GM19193 (cell line): ENCODE results near the gene ST7.

ENCODE experiments used
- POLR2A ChIP-seq: IDR thresholded peaks from 4 replicates; pipeline ENCODE4 v1.6.1; 2011; ENCODE audit not compliant: insufficient read depth, insufficient read length; ENCODE audit errors: extremely low read depth

The ST7 gene

GRCh38 chr7:117145333-117145732 lies 192.0 kb downstream of the ST7 start:
- TF ChIP-seq POLR2A = no peak

DNA sequence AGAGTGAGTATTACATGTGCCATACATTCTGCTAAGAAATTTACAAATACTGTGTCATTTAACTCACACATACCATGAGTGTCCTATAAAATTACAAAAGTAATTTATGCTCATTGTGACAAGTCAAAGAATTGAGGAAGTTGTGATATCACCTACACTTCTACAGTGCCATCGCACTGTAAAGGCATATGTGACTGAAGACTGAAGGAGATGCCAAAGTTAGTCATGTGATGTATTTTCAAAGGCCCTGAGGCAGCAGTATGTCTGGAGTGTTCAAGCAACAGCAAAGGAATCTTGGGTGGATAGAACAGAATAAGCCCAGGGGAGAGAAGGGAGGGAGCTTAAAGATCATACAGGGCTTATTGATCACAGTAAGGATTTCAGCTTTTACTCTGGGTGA lies 192.8 kb downstream of the ST7 start:
- no peak for TF ChIP-seq POLR2A

DNA sequence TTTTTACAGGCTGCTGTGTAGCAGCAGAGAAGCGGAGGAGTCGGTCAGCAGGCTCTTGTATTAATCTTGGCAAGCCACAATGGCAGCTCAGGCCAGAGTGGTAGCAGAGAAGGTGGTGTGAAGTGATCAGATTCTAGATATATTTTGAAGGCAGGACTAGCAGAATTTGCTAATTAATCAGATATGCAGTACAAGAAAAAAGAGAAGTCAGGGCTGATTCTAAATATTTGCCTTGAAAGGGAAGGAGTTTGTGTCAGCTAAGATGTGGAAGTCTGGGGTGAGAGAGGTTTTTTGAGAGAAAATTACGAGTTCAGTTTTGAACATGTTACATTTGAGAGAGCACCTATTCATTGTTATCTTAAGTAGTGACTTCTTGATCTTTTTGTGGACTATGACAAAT lies 193.2 kb downstream of the ST7 start:
- TF ChIP-seq POLR2A = no peak

DNA sequence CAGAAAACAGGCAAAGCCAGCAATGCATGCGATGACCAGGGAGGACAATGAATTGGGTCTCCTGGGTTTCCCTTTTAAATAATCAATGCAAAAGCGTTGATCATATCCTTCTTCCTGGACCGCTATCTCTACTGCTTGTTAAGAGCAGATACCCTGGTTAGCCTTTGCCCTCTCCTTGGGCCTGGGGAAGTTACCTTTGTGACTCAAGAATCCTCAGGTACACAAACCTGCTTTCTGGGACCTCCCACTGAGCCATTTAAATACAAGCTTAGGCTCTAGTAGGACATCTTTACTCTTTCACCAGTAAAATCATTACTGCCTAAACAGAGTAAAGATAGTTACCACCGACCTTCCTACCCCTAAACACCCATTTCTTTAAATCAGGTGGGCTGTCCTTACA lies 195.7 kb downstream of the ST7 start:
- no peak for TF ChIP-seq POLR2A

DNA sequence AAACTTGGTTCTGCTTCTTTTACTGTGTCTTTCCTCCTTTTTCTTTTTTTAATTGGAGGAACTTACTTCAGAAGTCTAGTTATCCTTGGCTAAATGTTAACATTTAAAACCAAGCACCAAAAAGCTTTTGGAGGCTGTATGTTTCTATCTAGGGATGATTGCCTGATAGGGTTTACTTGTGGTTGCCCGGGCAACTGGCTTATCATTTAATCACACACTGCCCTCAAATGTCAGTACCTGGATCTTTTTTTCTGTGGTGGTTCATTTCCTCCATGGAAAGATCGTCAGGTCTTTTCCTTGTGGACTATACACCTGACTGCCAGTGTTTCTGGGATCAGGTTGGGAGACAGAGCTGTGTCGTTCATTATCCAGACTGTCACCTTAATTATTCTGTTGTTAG lies 196.4 kb downstream of the ST7 start:
- no peak for TF ChIP-seq POLR2A

DNA sequence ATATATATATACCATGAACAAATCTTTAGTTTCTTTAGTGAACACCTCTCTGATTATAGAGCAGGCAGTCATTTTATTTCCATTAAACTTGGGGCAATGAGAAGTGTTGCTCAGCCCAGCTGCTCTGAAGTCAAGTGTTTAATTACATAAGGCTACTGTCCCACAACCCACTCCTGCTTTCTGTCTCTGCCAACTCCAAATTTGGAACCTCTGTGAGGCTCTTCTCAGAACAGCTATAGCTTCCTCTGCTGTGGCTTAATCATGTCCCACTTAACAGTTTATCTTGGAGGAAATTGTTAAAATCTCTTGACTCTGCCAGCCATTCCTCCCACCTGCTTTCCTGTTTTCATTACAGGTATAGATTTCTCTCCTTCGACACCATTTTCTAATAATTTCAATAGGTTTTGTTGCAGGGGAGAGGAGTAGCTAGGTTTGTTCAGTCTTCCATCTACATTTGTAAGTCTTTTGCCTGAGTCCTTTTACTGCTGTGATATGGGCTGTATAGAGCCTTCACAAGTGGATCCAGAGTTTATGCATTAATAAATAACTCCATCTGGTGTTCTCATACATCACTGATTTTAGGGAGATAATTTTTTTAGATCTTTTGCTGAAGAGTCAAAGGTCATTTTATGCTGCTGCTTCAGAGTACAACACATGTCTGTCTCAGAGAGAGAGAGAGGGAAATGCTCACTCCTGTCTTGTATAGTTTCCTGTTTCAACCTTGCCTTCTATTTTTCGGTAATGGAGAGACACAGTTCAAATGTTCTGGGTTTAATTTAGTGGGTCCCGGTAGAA lies 199.1 kb downstream of the ST7 start:
- TF ChIP-seq POLR2A = no peak

DNA sequence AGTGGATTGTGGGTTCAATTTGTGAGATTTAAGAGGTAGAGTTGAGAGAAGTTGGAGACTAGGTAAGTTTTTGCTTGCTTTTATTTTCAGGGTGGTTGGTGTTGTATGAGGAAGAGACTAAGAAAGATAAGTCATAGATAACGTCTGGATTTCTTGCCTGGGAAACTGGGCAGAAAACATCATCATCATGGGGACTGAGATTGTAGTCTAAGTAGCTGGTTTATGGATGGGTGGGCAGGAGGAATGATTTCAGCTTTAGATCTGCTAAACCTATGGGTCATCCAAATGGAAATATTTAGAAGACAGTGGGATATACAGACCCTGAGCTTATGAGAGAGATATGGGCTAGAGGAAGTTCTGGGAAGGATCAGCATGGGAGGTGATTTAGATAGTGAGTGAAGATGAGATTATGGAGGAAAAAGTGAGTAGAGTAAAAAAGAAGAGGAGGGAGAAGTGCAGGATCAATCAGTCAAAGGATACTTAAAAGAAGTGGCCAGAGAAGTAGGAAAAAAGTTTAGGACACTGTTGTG lies 199.8 kb downstream of the ST7 start:
- no peak for TF ChIP-seq POLR2A

DNA sequence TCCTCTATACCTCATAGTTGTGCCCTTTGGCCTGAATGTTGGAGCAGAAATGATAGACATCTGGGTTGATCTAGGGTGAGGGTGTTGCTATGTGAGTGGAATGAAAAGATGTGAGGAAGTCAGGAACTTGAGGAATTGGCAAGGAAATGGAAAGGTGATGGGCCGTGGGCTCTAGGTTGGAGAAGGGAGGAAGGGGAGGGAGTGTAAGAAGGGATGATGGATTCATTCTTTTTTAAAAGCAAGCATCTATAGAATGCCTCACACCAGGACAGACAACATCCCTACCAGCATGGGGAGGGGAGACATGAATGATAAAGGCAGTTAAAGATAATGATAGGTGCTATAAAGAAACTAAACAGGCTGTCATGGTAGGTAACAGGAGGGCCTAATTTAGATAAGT lies 201.4 kb downstream of the ST7 start:
- TF ChIP-seq POLR2A = no peak

DNA sequence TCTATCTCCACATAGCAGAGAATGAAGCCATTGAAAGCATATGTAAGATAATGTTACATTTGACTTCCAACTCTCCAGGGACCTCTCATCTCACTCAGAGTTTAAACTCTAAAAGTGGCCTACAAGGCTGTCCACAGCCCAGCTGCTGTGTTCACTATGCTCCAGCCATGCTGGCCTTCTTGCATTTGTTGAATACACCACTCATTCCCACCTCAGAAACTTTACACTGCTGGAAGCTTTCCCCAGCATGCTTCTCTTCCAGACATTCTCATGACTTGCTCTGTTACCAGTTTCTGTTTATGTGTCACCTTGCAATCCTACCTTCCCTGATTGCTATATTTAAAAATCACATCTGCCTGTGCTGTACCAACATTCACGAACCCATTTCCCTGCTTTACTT lies 202.4 kb downstream of the ST7 start:
- no peak for TF ChIP-seq POLR2A

DNA sequence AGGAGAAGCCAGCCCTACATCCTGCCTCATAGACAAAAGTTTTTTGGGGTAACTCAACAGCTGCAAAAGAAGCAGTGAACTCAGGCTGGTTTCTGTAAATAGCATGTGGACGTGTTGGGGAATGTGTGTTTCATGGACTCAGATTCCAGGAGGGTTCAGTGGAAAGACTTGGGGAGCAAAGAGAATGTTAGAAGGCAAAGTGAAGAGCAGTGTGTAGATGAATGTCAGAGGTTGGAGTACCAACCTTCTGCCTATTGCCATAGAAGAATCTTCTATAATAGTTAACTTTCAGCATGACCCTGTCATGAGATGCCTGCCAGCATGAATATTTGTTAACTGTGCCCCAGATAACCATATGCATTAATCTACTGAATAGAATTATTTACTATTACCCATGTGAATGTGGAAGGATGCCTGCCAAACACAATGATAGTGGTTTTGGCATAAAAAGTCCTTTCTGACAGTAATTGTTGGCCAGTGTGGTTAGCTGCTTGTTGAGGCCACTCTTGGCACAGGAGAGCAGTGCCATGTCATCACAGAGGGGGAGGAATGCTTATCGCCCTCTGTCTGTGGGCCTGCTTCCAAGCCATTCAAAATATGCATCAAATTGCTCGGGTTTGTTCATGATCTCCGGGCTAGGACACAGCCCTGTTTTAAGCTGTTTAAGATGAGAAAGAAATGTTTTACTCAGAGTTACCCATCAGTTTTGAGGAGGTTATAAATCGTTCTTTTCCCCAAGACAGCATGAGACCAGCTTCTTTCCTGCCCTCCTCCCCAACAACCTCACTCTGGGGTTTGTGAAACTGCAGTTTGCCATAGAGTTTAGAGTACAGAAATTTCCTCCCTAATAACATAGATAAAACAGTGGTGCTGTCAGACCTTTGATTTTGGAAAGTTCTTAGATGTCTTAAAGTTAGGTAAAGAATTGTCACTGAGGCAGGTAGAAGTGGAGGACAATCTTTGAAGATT lies 204.2 kb downstream of the ST7 start:
- TF ChIP-seq POLR2A = no peak

GRCh38 chr7:117158941-117159697 lies 205.8 kb downstream of the ST7 start:
- TF ChIP-seq POLR2A = no peak

- no peak for TF ChIP-seq POLR2A
Measured at GRCh38 chr7:117163101-117163500, 209.8 kb downstream of the ST7 start.

DNA sequence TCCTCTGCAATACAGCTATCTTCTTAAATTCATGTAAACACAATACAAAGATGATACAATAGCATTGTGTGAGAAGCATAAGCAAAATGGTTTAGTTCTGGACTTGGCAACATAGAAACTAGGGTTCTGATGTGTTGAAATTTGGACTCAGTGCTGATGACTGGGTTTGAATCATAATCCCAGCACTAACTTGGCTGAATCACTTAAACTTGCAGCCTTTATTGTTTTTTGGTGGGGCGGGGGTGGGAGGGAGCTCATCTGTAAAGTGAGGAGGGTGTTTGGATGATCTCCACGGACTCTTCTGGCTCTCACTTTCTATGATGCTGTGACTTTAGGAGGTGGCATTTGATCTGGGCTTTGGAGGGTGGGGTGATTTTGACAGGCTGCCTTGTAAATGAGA lies 211.3 kb downstream of the ST7 start:
- no peak for TF ChIP-seq POLR2A

DNA sequence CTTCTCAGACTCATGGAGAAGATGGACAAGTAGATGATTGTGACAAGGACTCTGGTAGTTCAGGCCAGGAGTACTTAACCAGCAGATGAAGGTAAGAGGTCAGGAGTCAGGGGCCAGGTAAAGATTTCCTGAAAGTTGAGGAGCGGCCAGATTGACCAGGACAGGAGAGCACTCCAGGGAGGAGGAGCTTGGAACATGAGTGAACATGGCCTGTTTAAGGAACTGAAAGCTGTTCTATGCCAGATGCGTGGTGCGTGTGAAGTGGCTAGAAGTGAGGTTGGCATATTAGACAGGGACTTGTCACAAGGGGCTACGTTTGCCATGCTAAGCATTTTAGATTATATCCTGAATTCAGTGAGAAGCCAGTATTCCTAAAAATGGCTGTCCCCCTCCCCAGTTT lies 212.4 kb downstream of the ST7 start:
- no peak for TF ChIP-seq POLR2A

DNA sequence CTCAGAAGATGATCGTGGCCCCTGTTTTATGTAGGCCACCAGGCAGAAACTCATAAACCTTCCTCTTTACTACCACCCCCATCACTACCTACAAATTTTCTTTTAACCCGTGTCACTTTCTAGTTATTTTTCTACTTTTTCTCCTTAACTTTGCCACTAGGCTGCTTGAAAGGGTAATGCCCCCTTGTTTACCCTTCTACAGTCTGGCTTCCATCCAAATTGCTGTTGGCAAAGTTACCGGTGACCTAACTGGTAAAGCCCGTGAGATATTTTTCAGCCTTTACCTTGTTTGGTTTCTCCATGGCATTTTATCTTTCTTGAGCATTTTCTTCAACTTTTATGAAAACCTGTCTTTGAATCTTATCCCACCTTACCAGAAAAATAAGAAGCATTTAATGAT lies 216.6 kb downstream of the ST7 start:
- TF ChIP-seq POLR2A = no peak

- no peak for TF ChIP-seq POLR2A
Measured at GRCh38 chr7:117171106-117171505, 217.8 kb downstream of the ST7 start.

- no peak for TF ChIP-seq POLR2A
Measured at GRCh38 chr7:117172283-117172682, 219.0 kb downstream of the ST7 start.
